HG03571 (cell line): ENCODE data around the gene TMEM192.
A peak's percentile ranks its signal among the peaks of the same experiment; 100 is the strongest.
"Not testable (repeated sequence)": the region's sequence is repeated elsewhere in the genome, so short reads cannot be mapped to it uniquely, and the experiment has no call there.

Experiments
- ATAC-seq: cut with Tn5 transposase; IDR thresholded peaks from one replicate; pipeline ENCODE4 v1.9.1; 2021; ENCODE audit not compliant: unreplicated experiment

TMEM192 gene

GRCh38 chr4:165112368-165113121, at the start of gene TMEM192:
Gene TMEM192 (minus strand): TSS chr4:165112860. CDS start chr4:165112773, 87 bp downstream.
- peak; percentile 98 for ATAC-seq

DNA sequence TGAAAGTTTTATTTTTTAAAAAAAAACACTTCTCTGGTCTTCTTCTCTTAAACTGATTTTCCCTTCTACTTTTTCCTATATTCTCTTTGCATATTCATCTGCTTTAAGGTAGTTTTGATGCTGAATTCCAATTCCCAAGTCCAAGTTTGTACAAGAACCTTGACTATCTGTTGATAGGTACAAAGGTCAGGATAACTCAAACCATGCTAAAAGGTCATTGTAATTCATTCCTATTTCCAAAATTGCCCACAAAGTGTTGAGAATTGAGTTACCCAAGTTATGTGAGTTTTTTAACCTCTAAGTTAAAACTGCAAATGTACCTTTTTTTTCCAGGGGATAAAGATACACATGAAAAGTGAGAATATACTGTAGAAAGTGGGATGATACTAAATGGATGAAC, 46.1 kb upstream of the TMEM192 start:
- no peak for ATAC-seq

GRCh38 chr4:165156906-165157305, 44.2 kb upstream of the TMEM192 start:
- ATAC-seq = no peak

- no peak for ATAC-seq
Observed at GRCh38 chr4:165154482-165154881, 41.8 kb upstream of the TMEM192 start.

GRCh38 chr4:165152527-165152926, 39.9 kb upstream of the TMEM192 start:
- ATAC-seq = no peak

DNA sequence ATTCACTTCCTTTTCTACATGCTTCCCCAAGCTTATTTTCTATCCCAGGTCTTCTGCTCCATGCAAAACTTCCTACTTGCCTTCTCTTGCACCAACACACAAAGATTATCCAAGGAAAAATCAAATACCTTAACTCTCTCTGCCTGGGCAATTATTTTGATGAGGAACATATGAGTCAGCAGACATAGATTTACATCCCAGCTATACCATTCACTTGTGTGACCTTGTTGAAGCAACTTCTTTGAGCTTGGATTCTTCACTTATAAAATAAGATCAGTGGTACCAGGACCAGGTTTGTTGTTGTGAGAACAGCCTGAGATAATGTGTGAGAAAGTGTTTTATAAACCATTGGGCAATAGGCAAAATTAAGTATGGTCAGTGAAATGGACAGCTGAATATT, 39.1 kb upstream of the TMEM192 start:
- no peak for ATAC-seq

GRCh38 chr4:165150545-165150944, 37.9 kb upstream of the TMEM192 start:
- no peak for ATAC-seq

GRCh38 chr4:165138843-165139242, 26.2 kb upstream of the TMEM192 start:
- no peak for ATAC-seq

- no peak for ATAC-seq
Observed at GRCh38 chr4:165137205-165137604, 24.5 kb upstream of the TMEM192 start.

- no peak for ATAC-seq
Observed at GRCh38 chr4:165136529-165136928, 23.9 kb upstream of the TMEM192 start.

- no peak for ATAC-seq
Observed at GRCh38 chr4:165133150-165133549, 20.5 kb upstream of the TMEM192 start.

- ATAC-seq = peak; percentile 80
Observed at GRCh38 chr4:165131247-165131832, 18.7 kb upstream of the TMEM192 start.

- ATAC-seq = no peak
Observed at GRCh38 chr4:165129924-165130323, 17.3 kb upstream of the TMEM192 start.

DNA sequence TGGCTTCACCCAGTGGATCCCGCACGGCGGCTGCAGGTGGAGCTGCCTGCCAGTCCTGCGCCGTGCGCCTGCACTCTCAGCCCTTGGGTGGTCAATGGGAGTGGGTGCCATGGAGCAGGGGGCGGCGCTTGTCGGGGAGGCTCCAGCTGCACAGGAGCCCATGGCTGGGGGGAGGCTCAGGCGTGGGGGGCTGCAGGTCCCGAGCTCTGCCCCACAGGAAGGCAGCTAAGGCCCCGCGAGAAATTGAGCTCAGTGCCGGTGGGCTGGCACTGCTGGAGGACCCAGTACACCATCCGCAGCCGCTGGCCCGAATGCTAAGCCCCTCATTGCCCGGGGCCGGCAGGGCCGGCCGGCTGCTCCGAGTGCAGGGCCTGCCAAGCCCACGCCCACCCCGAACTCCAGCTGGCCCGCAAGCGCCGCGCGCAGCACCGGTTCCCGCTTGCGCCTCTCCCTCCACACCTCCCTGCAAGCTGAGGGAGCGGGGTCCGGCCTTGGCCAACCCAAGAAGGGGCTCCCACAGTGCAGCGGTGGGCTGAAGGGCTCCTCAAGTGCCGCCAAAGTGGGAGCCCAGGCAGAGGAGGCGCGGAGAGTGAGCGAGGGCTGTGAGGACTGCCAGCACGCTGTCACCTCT, 13.3 kb upstream of the TMEM192 start:
- ATAC-seq = not testable (repeated sequence)

- ATAC-seq = no peak
Observed at GRCh38 chr4:165124488-165124887, 11.8 kb upstream of the TMEM192 start.

GRCh38 chr4:165118256-165118909, 5.7 kb upstream of the TMEM192 start:
- ATAC-seq = peak; percentile 83

GRCh38 chr4:165115301-165115700, 2.6 kb upstream of the TMEM192 start:
- no peak for ATAC-seq

DNA sequence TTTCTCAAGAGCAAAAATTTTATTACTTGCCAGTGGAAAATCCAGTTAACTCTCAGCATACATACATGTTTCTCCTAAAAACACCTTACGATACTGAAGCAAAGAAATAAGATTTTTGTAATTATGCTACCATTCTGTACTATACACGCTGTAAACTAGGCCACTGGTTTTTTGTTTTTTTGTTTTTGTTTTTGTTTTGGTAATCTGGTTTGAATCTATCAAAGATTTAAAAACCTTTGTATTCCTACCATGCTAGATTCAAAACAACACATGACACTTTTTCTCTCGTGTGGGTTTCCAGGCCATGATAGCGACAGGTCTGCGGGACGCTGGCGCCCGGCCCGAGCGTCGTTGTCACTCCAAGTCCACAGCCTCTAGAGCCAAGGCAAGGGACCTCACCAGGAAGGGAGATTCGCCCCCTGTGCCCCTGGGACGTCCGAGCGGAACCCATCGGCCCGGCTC, 723 bp downstream of the TMEM192 start:
- no peak for ATAC-seq

DNA sequence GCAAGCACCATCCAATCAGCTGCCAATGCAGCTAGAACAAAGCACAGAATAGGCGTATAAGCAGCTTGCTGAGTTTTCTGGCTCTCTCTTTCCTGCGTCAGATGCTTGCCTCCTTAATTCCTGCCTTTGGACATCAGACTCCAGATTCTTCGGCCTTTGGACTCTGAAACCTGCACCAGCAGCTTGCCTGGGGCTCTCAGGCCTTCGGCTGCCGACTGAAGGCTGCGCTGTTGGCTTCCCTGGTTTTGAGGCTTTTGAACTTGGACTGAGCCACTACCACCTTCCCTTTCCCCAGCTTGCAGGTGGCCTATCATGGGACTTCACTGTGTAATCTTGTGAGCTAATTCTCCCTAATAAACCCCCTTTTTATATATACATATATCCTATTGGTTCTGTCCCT, 6.1 kb downstream of the TMEM192 start:
- no peak for ATAC-seq

DNA sequence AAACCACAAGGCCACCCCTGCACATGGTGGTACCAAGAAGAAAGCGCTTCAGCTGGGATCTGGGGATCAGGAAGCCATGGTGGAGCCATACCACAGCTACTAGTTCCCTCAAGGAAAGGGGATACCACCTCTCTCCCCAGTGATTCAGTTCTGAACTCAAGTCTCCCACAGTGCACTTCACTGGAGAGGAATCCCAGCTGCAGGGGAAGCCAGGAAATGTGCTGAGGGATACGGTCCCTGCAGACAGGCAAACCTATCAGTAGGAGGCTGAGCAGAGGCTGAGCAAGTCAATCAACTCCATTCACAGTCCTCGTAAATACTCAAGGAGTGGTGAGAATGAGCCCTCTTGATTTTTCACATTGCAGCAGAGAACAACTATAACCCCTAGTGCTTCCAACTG, 11.0 kb downstream of the TMEM192 start:
- no peak for ATAC-seq

DNA sequence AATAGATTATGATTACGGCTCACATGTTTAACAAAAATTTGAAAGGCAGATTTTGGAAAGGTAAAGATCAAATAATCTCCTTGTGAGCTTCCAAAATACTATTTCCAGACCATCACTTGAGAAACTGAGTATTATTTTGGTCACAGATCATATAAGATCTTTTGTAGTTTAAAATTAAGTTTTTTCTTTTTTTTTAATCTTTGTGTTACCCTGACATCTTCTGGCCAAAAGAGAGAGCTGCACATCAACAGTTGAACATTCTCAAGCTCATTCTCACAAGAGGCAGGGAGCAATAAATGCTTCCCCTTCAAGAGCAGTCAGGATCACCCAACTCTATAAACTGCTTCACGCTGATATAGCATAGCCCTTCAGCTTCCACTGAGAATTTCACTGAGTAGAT, 15.9 kb downstream of the TMEM192 start:
- no peak for ATAC-seq

DNA sequence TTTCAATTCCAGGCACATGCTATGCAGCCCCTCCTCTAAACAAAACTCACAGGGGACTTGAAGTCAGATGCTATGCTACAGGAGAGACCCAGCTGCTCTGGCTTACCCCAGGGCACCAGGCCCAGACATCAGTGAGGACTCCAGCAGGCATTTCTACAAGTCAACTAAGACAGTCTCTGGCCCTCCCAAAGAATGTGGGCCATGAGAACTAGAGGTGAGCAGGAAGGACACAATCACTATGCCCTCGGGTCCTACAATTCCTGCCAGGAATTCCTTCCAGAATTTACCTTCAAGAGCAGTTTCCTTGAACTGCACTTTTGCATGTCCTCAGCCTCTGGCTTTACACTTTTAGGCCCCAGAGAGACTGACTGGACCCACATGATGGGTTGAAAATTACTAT, 17.4 kb downstream of the TMEM192 start:
- ATAC-seq = no peak
